SIG-M5 (cell line): Measurements from ENCODE around the gene LRP2.
"Not testable (repeated sequence)": the region's sequence is repeated elsewhere in the genome, so short reads cannot be mapped to it uniquely, and the experiment has no call there.

Experiments
- DNase-seq: peaks from one replicate; lab custom pipeline; 2025; lab: John Stamatoyannopoulos, UW

LRP2 gene

DNA sequence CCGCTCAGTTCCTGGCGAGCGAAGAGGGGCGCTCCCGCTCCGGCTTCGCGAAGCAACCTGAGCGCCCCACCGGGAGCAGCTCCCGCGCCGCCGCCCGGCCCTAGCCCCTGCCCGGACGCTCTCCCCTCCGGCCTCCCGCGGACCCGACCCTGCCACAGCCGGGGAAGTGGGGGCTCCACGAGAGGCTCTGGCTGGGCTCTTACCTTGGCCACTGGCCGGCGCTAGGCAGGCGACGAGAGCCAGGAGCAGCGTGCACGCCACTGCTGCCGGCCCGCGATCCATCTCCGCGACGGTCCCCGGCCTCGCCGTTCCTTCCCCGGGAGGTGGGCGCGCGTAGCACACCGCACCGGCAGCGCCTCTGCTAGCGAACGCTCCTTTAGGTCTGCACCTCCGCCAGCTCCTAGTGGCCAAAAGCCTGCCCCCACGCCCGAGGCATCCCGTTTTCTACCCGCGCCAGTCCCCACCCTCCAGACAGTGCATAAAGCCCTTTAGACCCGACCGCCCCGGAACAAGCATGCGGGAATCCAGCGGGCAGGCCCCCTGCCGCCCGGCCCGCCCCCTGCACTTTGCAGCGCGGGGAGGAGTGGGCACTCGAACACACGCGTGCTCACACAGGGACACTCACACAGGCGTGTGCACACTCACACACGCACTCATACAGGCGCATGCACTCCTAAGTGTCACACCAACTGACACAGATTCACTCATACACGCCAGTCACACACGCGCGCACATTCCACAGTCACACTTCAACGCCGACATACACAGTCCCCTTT, at the start of gene LRP2:
LRP2 (minus strand) TSS at position 417 of the 776 bp plus-strand sequence; CDS start at position 282, 135 bp downstream.
- DNase-seq, result no peak

DNA sequence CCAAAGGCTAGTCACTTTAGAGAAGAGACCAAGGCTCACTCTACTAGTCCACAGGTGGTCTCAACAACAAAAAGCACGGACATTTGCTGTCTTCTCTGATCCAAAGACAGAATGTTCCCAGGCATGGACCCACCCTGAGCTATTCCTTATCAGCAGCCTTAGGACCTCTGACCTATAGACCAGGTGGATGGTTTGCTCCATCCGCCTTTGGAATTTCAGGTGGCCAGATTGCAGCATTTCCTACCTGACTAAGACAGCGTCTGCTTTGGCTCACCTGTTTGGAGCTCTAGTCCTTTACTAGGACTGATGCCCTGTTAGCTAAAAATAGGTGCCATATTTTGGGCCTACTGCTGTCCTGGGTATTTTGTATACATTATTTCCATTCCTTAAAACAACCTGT, 44.6 kb upstream of the LRP2 start:
- no peak for DNase-seq

- DNase-seq, result not testable (repeated sequence)
Observed at GRCh38 chr2:169399491-169399890, 37.2 kb upstream of the LRP2 start.

DNA sequence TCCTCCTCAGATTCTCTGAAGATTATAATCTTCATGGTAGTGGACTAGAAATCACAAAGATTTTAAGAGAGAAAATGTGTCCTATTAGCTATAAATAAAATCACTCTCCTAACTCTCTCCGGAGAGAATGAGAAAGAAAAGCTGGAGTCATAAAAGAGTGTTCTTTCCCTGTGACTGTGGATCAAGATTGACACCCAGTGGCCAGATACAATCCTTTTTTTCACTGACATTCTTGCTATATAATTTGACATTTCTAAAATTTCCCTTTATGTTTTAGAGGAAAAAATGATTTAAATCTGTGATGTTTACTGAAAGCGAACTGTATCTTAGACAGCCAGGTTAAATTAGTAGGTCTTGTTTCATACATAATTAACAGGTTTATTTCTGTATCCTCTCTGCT, 35.4 kb upstream of the LRP2 start:
- no peak for DNase-seq

DNA sequence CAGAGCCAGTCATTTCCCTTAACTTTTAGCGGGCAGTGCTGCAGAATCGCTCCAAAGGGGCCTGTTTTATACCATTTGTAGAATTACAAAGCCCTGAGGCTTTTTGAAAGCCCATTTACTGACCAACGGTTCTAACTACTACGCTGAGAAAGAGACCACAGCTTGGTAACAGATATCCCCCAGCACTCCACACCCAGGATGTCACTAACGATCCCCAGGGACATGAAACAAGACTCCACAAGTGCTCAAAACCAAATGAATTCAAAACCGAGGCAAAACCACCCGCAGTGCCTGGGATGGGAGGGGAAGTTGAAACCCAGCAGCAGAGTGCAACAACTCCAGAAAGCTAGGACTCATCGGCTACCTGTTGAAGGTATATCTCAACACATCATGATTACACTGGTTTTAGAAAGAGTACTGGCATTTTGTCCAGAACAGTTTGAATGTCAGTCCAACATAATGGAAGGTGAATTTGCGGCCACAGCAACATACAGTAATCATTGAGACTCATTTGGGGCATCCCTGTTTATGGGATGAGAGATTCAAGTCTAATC, 33.6 kb upstream of the LRP2 start:
- no peak for DNase-seq

- no peak for DNase-seq
Observed at GRCh38 chr2:169393068-169393590, 30.8 kb upstream of the LRP2 start.

GRCh38 chr2:169391236-169391635, 28.9 kb upstream of the LRP2 start:
- DNase-seq, result no peak

GRCh38 chr2:169388161-169388560, 25.8 kb upstream of the LRP2 start:
- no peak for DNase-seq

DNA sequence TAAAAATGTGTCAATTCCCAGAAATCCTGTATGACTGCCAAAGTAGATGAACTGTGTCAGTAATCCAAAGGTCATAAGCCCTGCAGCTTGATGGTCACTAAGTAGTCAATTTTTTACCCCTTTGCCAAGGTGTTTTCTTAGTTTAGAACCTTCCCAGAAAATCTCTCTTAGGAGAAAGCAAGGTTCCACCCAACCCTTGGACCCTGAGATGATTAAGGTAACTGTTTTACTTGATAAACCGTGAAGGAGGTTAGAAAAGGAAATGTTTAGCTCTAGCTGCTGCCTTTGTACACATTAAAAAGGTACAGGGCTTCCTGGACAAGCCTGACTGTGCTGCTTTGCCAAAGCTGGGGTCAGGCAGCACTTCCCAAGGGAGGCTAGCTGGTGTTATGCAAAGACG, 24.4 kb upstream of the LRP2 start:
- DNase-seq, result no peak

DNA sequence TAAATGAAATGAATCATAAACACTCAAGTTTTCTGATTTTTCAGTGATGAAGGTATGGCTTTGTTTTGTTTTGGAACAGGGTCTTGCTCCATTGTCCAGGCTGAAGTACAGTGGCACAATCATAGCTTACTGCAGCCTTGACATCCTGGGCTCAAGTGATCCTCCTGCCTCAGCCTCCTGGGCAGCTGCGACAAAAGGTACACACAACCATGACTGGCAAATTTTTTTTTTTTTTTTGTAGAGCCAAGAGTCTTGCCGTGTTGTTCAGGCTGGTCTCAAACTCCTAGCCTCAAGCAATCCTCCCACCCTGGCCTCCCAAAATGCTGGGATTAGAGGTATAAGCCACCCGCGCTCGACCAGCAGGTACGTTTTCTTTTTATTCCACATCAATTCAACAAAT, 22.5 kb upstream of the LRP2 start:
- DNase-seq, result no peak

GRCh38 chr2:169372561-169372960, 10.2 kb upstream of the LRP2 start:
- no peak for DNase-seq

- no peak for DNase-seq
Observed at GRCh38 chr2:169366066-169366465, 3.7 kb upstream of the LRP2 start.

DNA sequence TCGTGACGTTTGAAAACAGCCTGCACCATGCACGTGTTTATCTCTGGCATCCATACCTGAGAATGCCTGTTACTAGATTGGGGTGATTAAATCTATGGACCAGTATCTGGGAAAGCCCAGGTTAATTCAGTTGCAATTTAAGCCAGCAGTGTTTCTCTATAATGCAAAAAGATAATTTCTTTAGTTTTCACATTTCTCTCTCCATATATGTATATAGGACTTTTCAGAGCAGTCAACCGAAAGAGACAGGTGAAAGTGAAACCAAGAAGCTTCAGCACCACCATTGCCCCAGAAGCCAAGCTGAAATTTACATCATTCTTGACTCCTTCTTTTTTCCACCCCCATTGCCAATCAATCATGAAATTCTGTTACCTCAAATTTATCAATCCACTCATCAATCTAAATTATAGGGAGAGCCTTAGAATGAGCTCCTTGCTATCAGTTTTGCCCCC, 2.7 kb upstream of the LRP2 start:
- no peak for DNase-seq

- no peak for DNase-seq
Observed at GRCh38 chr2:169363560-169364150, 1.3 kb upstream of the LRP2 start.

- no peak for DNase-seq
Observed at GRCh38 chr2:169362894-169363559, 693 bp upstream of the LRP2 start.

DNA sequence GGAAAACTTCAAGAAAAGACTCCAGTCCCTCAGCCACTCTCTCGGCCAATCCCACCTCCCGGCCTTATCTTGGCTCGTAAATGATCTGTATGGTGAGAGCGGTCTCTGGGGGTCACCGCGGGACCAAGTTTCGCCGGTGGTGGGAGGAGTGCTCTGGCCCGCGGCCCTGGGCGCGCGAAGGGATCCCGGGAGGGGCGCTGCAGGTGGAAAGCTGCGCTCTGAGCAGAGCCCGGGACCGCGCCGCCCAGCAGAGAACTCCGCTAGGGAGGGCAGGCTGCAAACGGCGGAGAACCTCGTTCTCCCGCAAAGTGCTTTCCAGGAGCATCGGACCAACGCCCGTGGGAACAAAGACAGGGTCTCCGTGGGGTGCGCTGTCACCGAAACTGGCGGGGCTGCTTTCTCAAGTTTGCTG, 622 bp downstream of the LRP2 start:
- DNase-seq, result no peak

DNA sequence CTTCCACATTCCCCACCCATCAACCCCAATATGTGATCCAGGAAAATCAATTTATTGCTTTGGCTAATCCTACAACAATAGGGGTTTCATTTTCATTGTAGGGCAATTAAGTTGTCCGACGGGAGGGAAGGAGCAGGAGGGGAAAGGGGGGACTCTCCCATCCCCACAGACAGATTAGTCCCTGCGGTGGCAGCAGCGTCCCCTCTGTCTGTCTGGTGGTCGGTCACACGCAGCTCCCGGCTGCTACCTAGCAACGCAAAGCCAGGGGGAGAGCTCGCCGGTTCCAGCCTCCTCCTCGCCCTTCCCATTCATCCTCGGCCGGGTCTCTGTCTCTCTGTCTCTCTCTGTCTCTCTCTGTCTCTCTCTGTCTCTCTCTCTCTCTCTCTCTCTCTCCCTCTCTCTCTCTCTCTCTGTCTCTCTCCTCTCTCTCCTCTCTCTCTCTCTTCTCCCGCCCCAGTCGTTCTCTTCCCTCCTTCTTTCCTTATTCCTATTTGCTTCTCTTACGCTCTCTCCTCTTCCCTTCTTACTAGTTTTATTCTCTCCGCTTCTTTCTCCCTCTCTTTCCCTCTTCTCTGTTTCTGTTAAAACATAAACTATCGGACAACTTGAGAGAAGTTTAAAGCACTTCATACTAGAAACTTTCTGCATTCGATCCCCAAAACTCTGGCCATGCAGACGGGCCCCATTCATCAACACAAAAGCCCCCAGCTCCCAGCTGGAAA, 1.2 kb downstream of the LRP2 start:
- no peak for DNase-seq

DNA sequence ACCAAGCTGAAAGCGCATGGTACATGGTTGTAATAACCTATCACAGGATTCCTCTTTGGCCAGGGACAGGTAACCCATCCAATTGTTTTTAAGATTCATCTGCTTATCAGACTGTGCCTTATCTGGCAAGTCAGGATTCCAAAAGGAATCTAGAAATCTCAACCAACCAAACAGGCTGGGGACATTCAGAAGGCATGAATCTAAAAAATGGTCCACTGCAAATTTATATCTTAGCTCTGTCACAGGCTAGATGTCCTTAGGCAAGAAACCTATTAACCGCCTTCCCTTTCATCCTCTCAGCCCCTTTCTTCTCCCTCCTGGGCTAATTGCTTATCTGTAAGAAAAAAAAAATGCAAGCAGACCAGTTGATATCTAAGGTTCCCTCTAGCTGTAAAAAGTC, 4.3 kb downstream of the LRP2 start:
- DNase-seq, result no peak

DNA sequence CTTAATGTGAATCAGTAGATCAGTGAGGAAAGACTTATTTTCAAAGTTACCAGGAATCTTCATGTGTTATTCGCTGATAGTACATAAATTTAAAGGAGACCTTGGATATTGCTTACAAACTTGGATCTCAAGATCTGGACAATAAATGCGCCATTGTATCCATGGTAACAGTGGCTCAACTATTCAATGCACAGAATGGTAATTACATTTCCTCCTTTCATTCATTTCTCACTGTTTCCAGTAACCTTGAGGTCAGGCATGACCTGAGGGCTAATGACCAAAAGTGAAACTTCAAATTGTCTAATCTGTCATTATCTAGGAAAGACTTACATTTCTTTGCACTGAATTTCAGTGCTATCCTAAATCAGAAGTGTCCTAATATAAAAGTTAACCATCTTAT, 8.1 kb downstream of the LRP2 start:
- DNase-seq, result no peak

DNA sequence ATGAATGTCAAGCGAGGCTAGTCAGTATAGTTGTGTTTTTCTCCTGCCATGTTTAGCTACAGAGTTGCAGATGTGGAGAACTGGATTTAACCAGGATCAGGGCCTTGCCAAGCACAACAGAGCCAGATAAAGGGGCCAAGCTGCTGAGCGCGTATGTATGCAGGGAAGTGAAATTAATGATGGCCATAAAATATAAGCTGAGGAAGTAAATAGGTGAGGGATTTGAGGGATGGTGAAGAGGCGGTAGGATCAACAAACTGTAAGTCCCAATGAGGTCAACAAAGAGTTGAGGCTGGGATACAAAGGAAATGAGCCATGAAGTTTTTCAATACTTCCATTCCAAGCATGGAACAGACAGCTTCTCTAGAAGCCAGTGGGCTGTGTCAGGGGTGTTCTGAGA, 10.6 kb downstream of the LRP2 start:
- no peak for DNase-seq

- no peak for DNase-seq
Observed at GRCh38 chr2:169349535-169349934, 12.8 kb downstream of the LRP2 start.
